ENCODE results near the gene CHMP4B. TPM values are rescaled to one million over a fixed set of nuclear protein-coding genes. Genes with fewer than 3 reads are reported as not detected.

The CHMP4B gene
- total RNA-seq, 1 donor from 2014 or later: 95.6 TPM

DNA sequence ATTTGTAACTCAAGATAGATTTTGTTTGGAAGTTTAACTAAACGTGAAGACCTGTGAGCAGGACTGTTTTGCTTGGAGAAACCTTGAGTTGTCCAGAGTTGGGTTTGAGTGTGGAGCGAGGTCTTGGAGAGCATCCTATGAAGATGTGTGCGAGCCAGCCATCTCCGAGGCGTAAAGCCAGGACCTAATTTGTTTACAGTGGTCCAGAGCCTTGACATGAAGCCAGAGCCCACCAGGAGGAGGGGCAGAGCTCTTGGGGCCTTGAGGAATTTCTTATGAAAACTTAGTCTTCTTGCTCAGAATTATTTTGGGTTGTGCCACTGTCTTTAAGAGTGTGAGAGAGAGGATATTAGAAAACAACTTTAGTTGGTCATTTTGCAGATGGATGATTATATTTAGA lies 6.3 kb downstream of the CHMP4B start:
- DNase-seq: no peak
- Mint-ChIP-seq H3K27me3 (no peaks in the 10 kb centered on the region), H3K4me1 (peaks cover 55% of the 10 kb centered on the region), H3K27ac (no peak overlapping the region), H3K9me3 (peaks cover 4% of the 10 kb centered on the region), H3K4me3 (no peak overlapping the region), H3K36me3 (ENCODE audit: low read depth) (peaks cover 41% of the 10 kb centered on the region)
- intact Hi-C loops (cut with micrococcal nuclease): no loop called here

DNA sequence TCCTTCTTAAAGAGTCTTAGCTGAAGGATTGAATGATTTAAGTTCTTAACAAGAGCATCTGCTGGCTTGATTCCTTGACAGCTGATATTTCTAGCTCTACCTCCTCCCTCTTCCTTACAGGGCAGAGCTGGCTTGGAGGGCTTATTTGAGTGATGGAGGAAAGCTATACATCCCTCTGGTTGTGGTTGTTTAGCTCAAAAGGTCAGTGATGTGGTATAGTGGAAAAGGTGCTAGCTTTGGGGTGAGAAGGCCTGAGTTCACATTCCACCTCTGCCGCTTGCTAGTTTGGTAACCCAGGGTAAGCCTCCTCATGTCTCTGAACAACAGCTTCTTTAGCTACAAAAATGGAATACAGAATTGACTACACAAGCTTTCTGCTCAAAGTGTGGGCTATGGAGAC lies 8.3 kb downstream of the CHMP4B start:
- no peak for DNase-seq
- Mint-ChIP-seq H3K9me3 (peaks cover 4% of the 10 kb centered on the region), H3K4me3 (no peak overlapping the region), H3K27me3 (no peaks in the 10 kb centered on the region), H3K27ac (no peak overlapping the region), H3K36me3 (ENCODE audit: low read depth) (peaks cover 33% of the 10 kb centered on the region), H3K4me1 (peaks cover 39% of the 10 kb centered on the region)
- intact Hi-C loops (cut with micrococcal nuclease): no loop called here

DNA sequence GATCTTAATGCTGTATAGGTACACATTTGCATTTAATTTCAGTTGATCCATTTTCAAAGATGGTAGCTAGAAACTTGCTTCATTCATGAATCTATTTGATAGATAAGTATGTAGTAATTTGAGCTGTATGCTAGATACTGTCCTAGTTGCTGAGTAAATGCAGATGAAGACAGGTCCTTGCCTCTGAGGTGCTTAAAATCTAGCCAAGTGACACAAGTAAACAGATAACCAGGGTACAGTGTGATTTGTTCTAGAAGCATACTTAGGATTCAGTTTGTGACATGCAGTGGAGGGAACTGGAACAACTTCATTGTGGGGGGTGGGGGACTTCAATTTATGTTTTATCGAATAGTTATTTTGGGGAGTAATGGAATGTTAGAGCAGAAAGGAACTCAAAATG lies 9.2 kb downstream of the CHMP4B start:
- DNase-seq: no peak
- no peak overlapping the region for H3K27ac Mint-ChIP-seq
- peaks cover under 1% of the 10 kb centered on the region for H3K9me3 Mint-ChIP-seq
- intact Hi-C loops (cut with micrococcal nuclease): no loop called here
- peaks cover 30% of the 10 kb centered on the region for H3K36me3 Mint-ChIP-seq (ENCODE audit: low read depth)
- no peak overlapping the region for H3K4me3 Mint-ChIP-seq
- no peaks in the 10 kb centered on the region for H3K27me3 Mint-ChIP-seq
- H3K4me1 Mint-ChIP-seq: peaks cover 39% of the 10 kb centered on the region

DNA sequence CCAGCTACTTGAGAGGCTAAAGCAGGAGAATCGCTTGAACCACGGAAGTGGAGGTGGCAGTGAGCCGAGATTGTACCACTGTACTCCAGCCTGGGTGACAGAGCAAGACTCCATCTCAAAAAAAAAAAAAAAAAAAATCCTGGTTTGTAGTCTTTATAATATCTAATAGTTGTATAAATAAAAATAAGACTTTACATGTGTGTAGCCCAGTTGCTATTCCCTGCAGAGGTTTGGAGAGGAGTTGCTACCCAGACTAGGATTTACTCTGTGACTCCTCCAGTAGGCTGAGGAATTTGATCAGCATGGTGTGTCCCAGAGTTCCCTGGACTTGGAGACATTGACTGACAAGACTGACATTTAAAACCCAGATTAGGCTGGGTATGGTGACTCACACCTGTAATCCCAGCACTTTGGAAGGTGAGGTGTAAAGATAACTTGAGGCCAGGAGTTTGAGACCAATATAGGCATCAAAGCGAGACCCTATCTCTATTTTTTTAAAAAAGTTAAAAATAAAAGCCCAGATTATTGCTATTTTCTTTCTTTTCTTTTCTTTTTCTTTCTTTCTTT lies 10.2 kb downstream of the CHMP4B start:
- no peak for DNase-seq
- Mint-ChIP-seq H3K4me1 (peaks cover 42% of the 10 kb centered on the region), H3K27me3 (no peaks in the 10 kb centered on the region), H3K9me3 (no peaks in the 10 kb centered on the region), H3K36me3 (ENCODE audit: low read depth) (peaks cover 23% of the 10 kb centered on the region), H3K27ac (no peak overlapping the region), H3K4me3 (no peak overlapping the region)
- intact Hi-C loops (cut with micrococcal nuclease): no loop called here

DNA sequence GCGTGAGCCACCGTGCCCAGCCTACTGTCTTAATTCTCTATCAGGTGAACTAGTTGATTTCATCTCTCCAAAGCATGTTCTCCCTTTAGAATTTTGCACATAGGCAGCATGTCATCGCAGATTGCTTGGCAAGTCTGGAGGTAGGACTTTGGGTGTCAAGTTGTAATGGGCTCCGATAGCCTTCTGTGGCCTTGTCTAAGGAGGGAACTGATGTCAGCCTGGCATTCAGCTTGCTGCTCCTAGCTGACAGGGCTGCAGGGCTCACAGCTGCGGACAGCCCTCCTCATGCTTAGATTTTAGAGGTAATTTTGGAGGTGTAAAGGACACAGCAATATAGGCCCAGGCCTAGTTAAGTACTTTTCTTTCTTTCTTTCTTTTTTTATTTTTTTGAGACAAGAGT lies 11.3 kb downstream of the CHMP4B start:
- no peak overlapping the region for H3K27ac Mint-ChIP-seq
- peaks cover 21% of the 10 kb centered on the region for H3K36me3 Mint-ChIP-seq (ENCODE audit: low read depth)
- H3K27me3 Mint-ChIP-seq: no peaks in the 10 kb centered on the region
- peaks cover 44% of the 10 kb centered on the region for H3K4me1 Mint-ChIP-seq
- intact Hi-C loops (cut with micrococcal nuclease): no loop called here
- H3K9me3 Mint-ChIP-seq: no peaks in the 10 kb centered on the region
- no peak overlapping the region for H3K4me3 Mint-ChIP-seq
- DNase-seq: no peak

DNA sequence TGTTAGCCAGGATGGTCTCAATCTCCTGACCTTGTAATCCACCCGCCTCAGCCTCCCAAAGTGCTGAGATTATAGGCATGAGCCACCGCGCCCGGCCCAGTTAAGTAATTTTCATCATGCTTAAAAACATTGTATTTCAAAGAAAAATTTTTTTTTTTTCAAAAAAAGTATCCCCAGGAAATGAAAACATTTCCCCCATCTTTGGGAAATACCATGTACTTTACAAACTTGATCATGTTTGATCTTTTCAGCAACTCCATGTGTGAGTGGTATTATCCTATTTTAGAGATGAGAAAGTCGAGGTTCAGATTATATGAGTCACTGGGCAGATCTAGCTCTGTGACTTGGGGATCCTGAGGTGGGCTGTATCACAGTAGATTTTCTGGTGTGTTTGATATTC lies 11.8 kb downstream of the CHMP4B start:
- Mint-ChIP-seq H3K4me3 (no peak overlapping the region), H3K4me1 (peaks cover 41% of the 10 kb centered on the region), H3K36me3 (ENCODE audit: low read depth) (peaks cover 15% of the 10 kb centered on the region), H3K9me3 (no peaks in the 10 kb centered on the region), H3K27me3 (no peaks in the 10 kb centered on the region), H3K27ac (no peak overlapping the region)
- intact Hi-C loops (cut with micrococcal nuclease): no loop called here
- no peak for DNase-seq

DNA sequence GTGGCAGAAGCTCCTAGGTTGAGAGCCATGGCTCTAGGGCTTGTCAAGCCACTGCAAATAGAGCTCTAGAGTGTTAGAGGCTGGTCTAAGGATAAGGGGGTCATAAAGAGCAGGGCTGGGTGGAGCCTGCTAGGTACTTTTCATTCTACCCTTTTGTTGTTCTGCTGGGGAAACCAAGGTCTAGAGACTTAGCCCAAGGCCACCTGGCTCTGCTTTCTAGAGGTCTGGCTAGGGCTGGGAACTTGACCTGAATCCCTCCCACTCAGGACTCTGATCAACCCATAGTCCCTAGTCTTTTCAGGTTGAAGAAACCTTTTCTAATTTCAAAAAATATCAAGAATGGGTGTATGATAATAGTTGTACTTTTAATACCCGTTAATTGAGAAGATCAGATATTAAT lies 13.7 kb downstream of the CHMP4B start:
- Mint-ChIP-seq H3K27me3 (no peaks in the 10 kb centered on the region), H3K27ac (no peak overlapping the region), H3K9me3 (no peaks in the 10 kb centered on the region), H3K4me1 (peaks cover 42% of the 10 kb centered on the region), H3K4me3 (no peak overlapping the region), H3K36me3 (ENCODE audit: low read depth) (peaks cover 9% of the 10 kb centered on the region)
- no peak for DNase-seq
- intact Hi-C loops (cut with micrococcal nuclease): no loop called here

DNA sequence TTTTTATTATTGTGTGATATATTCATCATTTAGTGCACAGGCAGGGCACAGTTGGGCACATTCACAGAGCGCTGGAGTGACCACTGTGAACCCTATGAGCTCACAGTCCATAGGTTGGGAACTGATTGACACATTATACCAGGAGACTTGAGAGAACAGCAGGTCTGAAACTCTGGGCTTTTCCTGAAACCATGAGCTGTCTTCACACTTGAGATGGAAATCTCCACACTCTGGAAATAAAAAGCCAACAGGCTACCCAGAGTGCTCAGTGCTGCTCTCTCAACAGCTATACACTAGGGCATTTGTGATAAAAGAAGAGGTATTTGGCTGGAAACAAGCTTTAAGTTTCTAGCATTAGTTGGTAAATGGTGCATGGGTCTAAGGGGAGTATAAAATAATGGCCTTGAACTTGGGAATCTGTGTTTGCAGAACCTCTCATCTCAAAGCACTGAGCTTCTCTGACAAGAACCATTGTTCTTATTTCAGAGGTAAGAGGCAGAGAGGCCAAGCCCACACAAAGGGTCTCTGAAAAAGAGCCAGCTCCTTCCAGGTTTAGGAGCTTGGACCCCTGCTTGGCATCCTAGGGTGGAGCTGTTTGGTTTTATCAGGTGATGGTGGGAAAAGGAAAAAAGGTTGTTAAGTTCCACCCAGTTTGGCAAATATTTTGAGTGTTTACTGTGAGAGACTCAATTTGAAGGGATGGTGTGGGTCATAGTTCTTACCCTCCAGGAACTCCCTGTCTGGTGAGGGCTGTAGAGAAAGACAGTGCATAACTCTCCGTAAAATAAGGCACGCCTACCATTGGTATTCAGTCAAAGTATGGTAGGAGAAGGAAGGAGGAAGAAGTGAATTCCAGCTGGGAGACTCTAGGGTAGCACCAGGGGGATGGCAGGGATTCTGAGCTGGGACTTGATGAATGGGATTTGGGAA lies 14.5 kb downstream of the CHMP4B start:
- Mint-ChIP-seq H3K27me3 (no peaks in the 10 kb centered on the region), H3K36me3 (ENCODE audit: low read depth) (peaks cover 11% of the 10 kb centered on the region)

DNA sequence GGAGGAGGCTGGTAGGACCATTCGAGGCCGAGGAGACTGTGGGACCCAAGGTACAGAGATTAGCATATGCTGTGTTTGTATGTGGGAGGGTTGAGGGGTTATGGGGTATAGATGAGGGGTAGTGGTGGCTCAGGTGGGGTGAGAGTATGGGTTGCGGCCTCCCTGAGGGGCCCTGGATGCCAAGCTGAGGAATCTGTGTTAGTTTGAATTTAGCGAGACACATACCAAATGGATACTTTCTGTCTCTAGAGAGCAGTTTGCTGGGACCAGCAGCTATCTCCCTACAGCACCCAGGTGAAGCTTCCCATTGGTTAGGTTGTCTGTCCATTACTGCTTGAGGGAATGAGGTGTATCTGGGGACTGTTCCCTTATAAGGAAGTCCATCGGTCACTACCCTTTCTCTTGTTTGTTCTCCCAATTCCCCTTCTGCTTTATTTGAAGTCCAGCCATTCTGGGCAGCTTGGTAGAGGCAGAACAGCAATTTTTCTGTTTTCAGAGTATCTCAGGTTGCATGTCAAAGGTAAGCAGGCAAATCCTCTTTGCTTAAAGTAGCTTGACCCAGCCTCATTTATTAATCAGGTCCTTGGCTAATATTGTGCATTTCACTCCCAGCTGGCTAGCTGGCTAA lies 15.2 kb downstream of the CHMP4B start:
- Mint-ChIP-seq H3K4me3 (no peak overlapping the region), H3K27me3 (no peaks in the 10 kb centered on the region), H3K36me3 (ENCODE audit: low read depth) (peaks cover 13% of the 10 kb centered on the region), H3K27ac (no peak overlapping the region), H3K9me3 (no peaks in the 10 kb centered on the region), H3K4me1 (peaks cover 42% of the 10 kb centered on the region)
- no peak for DNase-seq
- intact Hi-C loops (cut with micrococcal nuclease): no loop called here

More for the DNA sequence above, 14.5 kb downstream of the CHMP4B start:
- Mint-ChIP-seq H3K9me3 (no peaks in the 10 kb centered on the region), H3K27ac (no peak overlapping the region), H3K4me1 (peaks cover 43% of the 10 kb centered on the region), H3K4me3 (no peak overlapping the region)
- no peak for DNase-seq
- intact Hi-C loops (cut with micrococcal nuclease): no loop called here

DNA sequence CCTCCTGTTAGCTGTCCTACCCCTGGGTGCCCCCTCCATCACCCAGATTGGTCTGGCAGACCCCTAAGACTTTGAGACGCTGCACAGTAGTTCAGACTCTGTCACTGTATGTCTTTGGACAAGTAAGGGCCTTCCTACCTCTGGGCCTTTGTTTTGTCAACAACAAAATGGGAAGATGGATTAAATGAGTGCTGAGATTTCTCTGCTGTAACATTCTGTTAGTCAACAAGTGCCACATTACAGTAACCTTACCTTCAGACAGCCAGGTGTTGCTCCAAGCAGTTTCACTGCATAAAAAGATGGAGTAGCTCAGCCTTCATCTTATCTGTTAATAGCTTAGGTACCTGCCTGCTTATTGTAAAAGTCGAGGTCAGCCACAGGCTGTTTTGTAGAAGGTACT lies 16.0 kb downstream of the CHMP4B start:
- intact Hi-C loops (cut with micrococcal nuclease): no loop called here
- Mint-ChIP-seq H3K36me3 (ENCODE audit: low read depth) (peaks cover 15% of the 10 kb centered on the region), H3K4me3 (no peak overlapping the region), H3K9me3 (no peaks in the 10 kb centered on the region), H3K4me1 (peaks cover 41% of the 10 kb centered on the region), H3K27ac (no peak overlapping the region), H3K27me3 (no peaks in the 10 kb centered on the region)
- DNase-seq: no peak

DNA sequence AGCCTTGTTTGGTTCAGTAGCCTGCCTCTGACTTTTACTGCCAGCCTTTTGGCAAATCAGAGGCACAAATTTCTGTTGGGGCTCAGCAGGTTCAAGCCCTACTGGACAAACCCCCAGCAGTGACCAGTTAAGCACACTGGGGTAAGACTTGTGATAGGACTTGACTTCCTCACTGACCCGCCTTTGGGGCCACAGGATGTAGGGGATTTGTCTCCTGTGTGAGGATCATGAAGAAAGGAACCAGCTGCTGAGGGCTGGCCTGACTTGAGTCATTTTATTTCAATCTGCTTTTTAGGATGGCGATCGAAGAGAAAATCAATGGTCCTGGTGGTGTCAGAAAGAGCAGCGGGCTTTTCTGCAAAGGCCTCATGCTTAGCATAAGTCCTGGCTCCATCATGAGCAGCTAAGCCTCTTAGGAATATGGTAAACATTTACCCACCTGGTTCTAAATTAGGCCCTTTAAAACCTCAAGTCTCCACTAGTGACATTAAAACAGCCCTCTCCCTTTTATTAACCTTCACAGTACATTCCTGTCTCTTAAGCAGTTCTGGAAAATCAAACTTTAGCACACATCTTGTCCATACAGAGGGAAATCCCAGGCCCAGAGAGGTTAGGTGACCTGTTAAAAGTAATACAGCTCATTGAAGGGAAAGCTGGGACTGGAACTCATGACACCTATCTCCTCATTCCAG lies 16.6 kb downstream of the CHMP4B start:
- no peak overlapping the region for H3K27ac Mint-ChIP-seq
- DNase-seq: no peak
- H3K27me3 Mint-ChIP-seq: no peaks in the 10 kb centered on the region
- intact Hi-C loops (cut with micrococcal nuclease): no loop called here
- peaks cover 18% of the 10 kb centered on the region for H3K36me3 Mint-ChIP-seq (ENCODE audit: low read depth)
- no peak overlapping the region for H3K4me3 Mint-ChIP-seq
- no peaks in the 10 kb centered on the region for H3K9me3 Mint-ChIP-seq
- H3K4me1 Mint-ChIP-seq: peaks cover 39% of the 10 kb centered on the region

DNA sequence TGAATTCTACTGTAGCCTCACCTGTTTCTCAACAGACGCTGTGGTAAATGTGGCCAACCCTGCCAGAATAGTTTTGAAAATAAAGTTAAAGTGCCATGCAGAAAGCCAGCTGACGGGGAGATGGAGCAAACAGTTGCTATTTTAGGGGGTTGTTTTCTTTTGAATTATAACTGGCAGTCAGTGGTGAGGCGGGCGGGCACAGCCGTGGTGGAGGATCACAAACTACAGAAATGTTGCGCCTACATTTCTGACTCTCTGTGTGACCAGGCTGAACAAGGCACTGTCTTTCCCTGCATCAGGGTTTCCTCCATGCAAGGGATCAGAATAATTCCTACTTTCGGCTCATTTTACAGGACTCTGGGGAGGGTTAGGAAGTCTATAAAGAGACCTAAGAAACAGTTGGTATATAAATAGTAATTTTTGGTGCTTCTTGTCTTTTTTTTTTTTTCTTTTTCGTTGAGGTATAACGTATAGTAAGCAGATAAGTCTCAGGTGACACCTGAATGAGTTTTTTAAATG lies 17.2 kb downstream of the CHMP4B start:
- no peak overlapping the region for H3K27ac Mint-ChIP-seq
- peaks cover 23% of the 10 kb centered on the region for H3K36me3 Mint-ChIP-seq (ENCODE audit: low read depth)
- H3K4me1 Mint-ChIP-seq: peaks cover 44% of the 10 kb centered on the region

DNA sequence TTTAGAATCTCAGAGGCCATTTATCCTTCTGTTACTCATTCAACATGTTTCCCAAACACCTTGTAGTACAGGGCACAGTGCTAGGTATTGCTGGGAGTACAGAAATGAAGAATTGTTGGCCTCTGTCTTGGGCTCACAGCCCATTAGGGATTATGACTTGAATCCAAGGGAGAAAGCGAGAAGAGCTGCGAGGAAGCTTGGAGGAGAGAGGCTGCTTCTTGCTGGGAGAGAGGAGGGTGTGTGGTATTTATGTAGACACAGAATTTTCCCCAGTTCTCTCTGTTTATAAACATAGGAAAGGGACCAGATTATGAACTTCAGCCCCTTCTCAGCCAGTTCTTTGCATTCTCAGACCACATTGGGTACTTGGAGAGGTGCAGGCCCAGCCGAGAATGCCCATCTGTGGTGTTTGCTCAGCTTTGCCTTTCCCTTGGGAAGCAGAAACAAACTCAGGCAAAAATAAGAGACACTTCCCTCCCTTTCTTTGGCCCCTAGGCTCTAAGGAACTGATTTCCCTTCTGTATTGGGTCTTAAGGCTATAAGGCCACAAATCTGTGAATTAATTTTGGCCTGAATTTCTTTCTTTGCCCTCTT lies 17.9 kb downstream of the CHMP4B start:
- no peak overlapping the region for H3K27ac Mint-ChIP-seq
- peaks cover 49% of the 10 kb centered on the region for H3K4me1 Mint-ChIP-seq
- H3K27me3 Mint-ChIP-seq: no peaks in the 10 kb centered on the region
- H3K36me3 Mint-ChIP-seq (ENCODE audit: low read depth): peaks cover 30% of the 10 kb centered on the region
- DNase-seq: no peak
- no peaks in the 10 kb centered on the region for H3K9me3 Mint-ChIP-seq
- H3K4me3 Mint-ChIP-seq: no peak overlapping the region
- intact Hi-C loops (cut with micrococcal nuclease): no loop called here

More for the DNA sequence above, 17.2 kb downstream of the CHMP4B start:
- Mint-ChIP-seq H3K27me3 (no peaks in the 10 kb centered on the region), H3K4me3 (no peak overlapping the region), H3K9me3 (no peaks in the 10 kb centered on the region)
- DNase-seq: no peak
- intact Hi-C loops (cut with micrococcal nuclease): no loop called here

Measured in activated CD4-positive, alpha-beta T cell treated with anti-CD3 and anti-CD28 coated beads, Interleukin-2, amount 10 ng/mL, durations not matched to agents 24 days and 14 days (primary cell).